Progenitor cell of endocrine pancreas (in vitro differentiated cells): ENCODE data around the gene SMIM22. TPM values are rescaled to one million over a fixed set of nuclear protein-coding genes. Genes with fewer than 3 reads are reported as not detected.

Experiments used
- DNase-seq: peaks from one replicate; pipeline ENCODE4 v3.0.0; 2021; ENCODE audit warnings: low spot score; ENCODE audit not compliant: unreplicated experiment
- H3K27ac Mint-ChIP-seq: 2 replicates; pipeline ENCODE4 v1.8.0; 2021; ENCODE audit warnings: mild to moderate bottlenecking, moderate library complexity, mixed read lengths
- H3K27me3 Mint-ChIP-seq: 2 replicates; pipeline ENCODE4 v1.8.0; 2021; ENCODE audit warnings: mixed read lengths
- H3K36me3 Mint-ChIP-seq: 2 replicates; pipeline ENCODE4 v1.8.0; 2022; ENCODE audit warnings: mixed read lengths; ENCODE audit not compliant: insufficient read depth
- H3K4me1 Mint-ChIP-seq: 2 replicates; pipeline ENCODE4 v1.8.0; 2021; ENCODE audit warnings: low read depth, mixed read lengths
- H3K4me3 Mint-ChIP-seq: 2 replicates; pipeline ENCODE4 v1.8.0; 2021; ENCODE audit warnings: low read depth, mild to moderate bottlenecking, moderate library complexity, mixed read lengths
- H3K9me3 Mint-ChIP-seq: 2 replicates; pipeline ENCODE4 v1.8.0; 2021; ENCODE audit warnings: low read depth, mixed read lengths
- total RNA-seq: library from RNA; stranded (reverse); gene quantifications from 2 replicates; pipeline ENCODE4 v1.2.1, GENCODE V29; 2021
- TF ChIP-seq, protein P1 (sequence below): fragments of 200-600 bp; sonication (generic); IDR thresholded peaks from one replicate; pipeline ENCODE4 v1.5.0; 2021; ENCODE audit warnings: antibody characterized with exemption, mild to moderate bottlenecking; ENCODE audit not compliant: unreplicated experiment

The SMIM22 gene
- total RNA-seq, 1 donor from 2014 or later = not detected

DNA sequence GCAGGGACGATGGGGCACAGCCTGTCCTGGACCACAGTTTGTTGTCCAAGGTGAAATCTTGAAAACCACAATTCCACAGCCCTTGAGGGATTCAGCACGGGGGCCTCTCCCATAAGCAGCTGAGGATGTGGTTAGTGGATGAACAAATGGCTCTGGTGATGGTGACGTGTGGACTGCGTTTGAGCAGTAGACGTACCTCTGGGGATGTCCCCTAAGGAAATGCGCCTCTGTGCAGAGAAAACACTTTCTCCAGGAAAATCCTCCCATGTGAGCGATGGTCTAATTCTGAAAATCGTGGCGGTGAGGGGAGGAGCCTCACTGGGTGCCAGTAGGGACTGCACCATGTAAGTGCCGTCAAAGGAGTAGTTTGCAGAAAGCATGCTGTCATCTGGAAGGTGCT is 4.3 kb upstream of the SMIM22 start:
- no peak overlapping the region for H3K4me3 Mint-ChIP-seq
- H3K36me3 Mint-ChIP-seq = no peaks in the 10 kb centered on the region
- DNase-seq = no peak
- H3K4me1 Mint-ChIP-seq = peaks cover 14% of the 10 kb centered on the region
- no peaks in the 10 kb centered on the region for H3K27me3 Mint-ChIP-seq
- H3K9me3 Mint-ChIP-seq = no peaks in the 10 kb centered on the region
- TF ChIP-seq, protein P1, sequence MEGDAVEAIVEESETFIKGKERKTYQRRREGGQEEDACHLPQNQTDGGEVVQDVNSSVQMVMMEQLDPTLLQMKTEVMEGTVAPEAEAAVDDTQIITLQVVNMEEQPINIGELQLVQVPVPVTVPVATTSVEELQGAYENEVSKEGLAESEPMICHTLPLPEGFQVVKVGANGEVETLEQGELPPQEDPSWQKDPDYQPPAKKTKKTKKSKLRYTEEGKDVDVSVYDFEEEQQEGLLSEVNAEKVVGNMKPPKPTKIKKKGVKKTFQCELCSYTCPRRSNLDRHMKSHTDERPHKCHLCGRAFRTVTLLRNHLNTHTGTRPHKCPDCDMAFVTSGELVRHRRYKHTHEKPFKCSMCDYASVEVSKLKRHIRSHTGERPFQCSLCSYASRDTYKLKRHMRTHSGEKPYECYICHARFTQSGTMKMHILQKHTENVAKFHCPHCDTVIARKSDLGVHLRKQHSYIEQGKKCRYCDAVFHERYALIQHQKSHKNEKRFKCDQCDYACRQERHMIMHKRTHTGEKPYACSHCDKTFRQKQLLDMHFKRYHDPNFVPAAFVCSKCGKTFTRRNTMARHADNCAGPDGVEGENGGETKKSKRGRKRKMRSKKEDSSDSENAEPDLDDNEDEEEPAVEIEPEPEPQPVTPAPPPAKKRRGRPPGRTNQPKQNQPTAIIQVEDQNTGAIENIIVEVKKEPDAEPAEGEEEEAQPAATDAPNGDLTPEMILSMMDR = no peak
- H3K27ac Mint-ChIP-seq = no peak overlapping the region

DNA sequence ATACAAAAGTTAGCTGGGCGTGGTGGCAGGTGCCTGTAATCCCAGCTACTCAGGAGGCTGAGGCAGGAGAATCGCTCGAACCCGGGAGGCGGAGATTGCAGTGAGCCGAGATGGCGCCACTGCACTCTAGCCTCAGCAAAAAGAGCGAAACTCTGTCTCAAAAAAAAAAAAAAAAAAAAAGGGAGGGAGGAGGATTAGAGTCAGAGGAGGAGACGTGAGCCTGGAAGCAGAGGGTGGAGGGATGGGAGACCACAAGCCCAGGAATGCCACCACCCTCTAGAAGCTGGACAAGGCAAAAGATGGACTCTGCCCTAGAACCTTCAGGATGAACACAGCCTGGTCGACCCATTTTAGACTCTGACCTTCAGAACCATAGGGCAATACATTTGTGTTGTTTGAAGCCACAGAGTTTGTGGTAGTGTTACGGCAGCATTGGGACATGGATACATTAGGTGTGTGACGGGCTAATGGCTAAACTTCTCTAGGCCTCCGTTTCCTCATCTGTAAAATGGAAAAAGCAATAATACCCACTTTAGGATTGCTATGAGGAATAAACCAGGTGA is 2.1 kb upstream of the SMIM22 start:
- Mint-ChIP-seq H3K36me3 (peaks cover 2% of the 10 kb centered on the region), H3K27me3 (no peaks in the 10 kb centered on the region), H3K9me3 (no peaks in the 10 kb centered on the region)

DNA sequence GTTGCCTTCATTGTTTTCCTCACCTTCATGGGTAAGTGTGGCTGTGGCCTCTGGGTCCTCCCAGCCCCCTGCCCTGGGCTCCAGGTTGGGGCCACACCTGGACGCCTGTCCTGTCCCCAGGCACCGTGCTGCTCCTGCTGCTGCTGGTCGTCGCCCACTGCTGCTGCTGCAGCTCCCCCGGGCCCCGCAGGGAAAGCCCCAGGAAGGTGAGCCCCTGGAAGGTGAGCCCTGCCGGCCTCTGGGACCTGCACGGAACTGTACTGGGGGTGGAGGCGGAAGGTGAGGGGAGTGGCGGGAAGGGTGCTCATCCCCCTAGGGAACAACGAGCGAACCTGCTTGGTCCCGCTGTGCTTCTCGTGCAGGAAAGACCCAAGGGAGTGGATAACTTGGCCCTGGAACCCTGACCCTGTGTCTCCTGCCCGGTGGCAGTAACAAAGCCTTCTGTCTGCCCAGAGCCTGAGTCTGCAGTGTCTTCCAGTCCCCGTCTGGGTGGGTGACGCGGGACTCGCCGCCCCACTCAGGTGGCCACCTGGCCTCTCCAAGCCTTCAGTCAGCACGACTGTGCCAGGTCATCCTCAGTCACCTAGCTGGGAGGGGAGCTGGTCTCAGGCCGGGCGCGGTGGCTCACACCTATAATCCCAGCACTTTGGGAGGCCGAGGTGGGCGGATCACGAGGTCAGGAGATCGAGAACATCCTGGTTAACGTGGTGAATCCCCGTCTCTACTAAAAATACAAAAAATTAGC is 831 bp downstream of the SMIM22 start:
- DNase-seq = no peak
- peaks cover 1% of the 10 kb centered on the region for H3K4me1 Mint-ChIP-seq
- H3K36me3 Mint-ChIP-seq = peaks cover 2% of the 10 kb centered on the region
- no peaks in the 10 kb centered on the region for H3K9me3 Mint-ChIP-seq
- no peak overlapping the region for H3K27ac Mint-ChIP-seq
- no peaks in the 10 kb centered on the region for H3K27me3 Mint-ChIP-seq
- TF ChIP-seq, protein P1 = no peak
- H3K4me3 Mint-ChIP-seq = no peak overlapping the region

More for the DNA sequence above, 2.1 kb upstream of the SMIM22 start:
- H3K4me1 Mint-ChIP-seq = peaks cover 10% of the 10 kb centered on the region
- H3K4me3 Mint-ChIP-seq = no peak overlapping the region
- TF ChIP-seq, protein P1 = no peak
- no peak for DNase-seq
- no peak overlapping the region for H3K27ac Mint-ChIP-seq

DNA sequence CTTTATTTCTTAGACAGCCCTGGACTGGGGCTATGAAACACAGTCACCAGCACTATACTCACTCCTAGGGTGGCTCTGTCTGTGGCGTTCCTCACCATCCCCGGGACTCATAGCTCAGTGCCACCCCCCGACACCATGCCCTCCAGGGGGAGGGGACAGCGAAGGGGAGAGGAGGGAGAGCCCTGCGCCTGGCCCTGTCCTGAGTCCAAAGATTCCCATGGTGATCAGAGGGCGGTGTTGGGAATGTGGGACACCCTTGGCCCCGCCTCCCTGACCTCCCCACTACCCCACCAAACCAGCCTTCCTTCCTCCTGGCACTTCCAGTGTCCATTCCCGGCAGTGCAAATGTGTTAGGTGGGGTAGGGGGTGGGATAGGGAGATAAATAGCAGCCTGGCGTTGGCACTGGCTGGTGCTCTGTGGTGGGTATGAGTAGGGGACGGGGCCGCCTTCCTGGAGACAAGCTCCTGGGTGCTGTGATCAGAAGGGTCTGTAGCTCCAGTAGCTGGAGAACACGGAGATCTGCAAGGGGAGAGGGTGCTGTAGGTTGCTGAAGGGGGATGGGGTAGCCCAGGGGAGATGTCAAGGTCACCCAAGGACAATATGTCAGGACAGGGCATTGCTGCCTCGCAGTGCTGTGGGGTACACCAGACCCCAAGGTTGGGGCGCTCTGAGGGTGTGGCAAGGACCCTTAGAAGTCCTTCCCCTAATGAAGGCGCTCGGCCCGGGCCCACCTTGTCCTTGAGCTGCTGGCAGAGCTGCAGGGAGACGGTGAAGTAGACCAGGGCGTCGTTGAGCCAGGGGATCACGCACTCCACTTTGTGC is 2.0 kb downstream of the SMIM22 start:
- no peak overlapping the region for H3K27ac Mint-ChIP-seq
- TF ChIP-seq, protein P1 = no peak
- no peak for DNase-seq
- no peak overlapping the region for H3K4me3 Mint-ChIP-seq
- no peaks in the 10 kb centered on the region for H3K27me3 Mint-ChIP-seq
- H3K4me1 Mint-ChIP-seq = peaks cover 4% of the 10 kb centered on the region
- no peaks in the 10 kb centered on the region for H3K9me3 Mint-ChIP-seq
- peaks cover 2% of the 10 kb centered on the region for H3K36me3 Mint-ChIP-seq

DNA sequence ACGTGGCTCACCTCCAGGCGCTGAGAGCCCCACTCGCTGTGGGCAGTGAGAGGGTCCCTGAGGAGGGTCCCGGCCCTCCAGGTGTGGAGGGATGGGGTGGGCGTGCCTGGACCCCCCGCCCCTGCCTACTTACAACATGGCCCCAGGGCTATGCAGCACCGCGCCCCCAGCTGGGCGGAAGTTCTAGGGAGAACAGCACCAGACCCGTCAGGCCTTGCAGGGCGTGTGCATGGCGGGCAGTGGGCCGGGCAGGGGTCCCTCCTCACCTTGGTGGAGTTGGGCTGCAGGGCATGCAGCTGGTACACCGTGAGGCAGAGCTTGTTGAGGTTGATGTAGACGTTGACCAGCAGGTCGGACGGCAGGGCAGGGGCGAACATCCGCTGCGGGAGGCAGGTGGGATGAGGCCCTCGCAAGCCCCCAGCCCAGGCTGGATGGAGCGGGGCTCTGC is 2.7 kb downstream of the SMIM22 start:
- Mint-ChIP-seq H3K4me3 (no peak overlapping the region), H3K9me3 (no peaks in the 10 kb centered on the region), H3K4me1 (peaks cover 4% of the 10 kb centered on the region), H3K27ac (no peak overlapping the region), H3K27me3 (no peaks in the 10 kb centered on the region), H3K36me3 (peaks cover 2% of the 10 kb centered on the region)
- TF ChIP-seq, protein P1 = no peak
- no peak for DNase-seq
